Measurements from ENCODE around the gene GPR27.

The GPR27 gene

DNA sequence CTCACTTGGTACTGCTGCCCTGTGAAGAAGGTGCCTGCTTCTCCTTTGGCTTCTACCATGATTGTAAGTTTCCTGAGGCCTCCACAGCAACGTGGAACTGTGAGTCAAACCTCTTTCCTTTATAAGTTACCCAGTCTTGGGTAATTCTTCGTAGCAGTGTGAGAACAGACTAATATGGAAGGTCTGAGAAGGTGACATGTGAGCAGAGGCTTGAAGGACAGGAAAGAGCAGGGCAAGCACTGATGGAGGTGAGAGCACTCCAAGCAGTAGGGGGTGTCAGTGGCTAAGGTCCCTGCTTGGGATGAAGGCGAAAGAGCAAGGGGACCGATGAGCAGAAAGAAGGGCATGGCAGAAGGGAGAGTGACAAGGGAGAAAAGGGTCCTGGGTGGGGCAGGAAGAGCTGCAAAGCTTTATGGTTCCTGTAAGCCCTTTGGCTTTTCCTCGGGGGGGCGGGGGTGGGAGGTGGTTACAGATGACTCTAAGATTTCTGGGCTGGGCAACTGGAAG, 32.0 kb upstream of the GPR27 start:
- H3K27ac ChIP-seq (ENCODE audit: low read depth, low read length) = no peak overlapping the region

GRCh38 chr3:71722693-71723092, 31.0 kb upstream of the GPR27 start:
- H3K4me1 ChIP-seq (ENCODE audit: insufficient read depth, low read length) = peaks cover 17% of the 10 kb centered on the region
- H3K27ac ChIP-seq (ENCODE audit: low read depth, low read length) = no peak overlapping the region
- no peaks in the 10 kb centered on the region for H3K27me3 ChIP-seq (ENCODE audit: control insufficient read depth in 1 of 2, insufficient read depth in 2 of 2, low read length in 2 of 2)
- no peak overlapping the region for H3K9ac ChIP-seq (ENCODE audit: low read length)
- H3K36me3 ChIP-seq (ENCODE audit: insufficient read depth, low read length) = no peaks in the 10 kb centered on the region
- no peaks in the 10 kb centered on the region for H3K9me3 ChIP-seq (ENCODE audit: low read length)
- no peak overlapping the region for H3K4me3 ChIP-seq (ENCODE audit: low read depth in 1 of 2, low read length in 2 of 2)

More for the DNA sequence above, 32.0 kb upstream of the GPR27 start:
- H3K27me3 ChIP-seq (ENCODE audit: control insufficient read depth in 1 of 2, insufficient read depth in 2 of 2, low read length in 2 of 2) = no peaks in the 10 kb centered on the region
- no peaks in the 10 kb centered on the region for H3K9me3 ChIP-seq (ENCODE audit: low read length)
- peaks cover 17% of the 10 kb centered on the region for H3K4me1 ChIP-seq (ENCODE audit: insufficient read depth, low read length)
- H3K4me3 ChIP-seq (ENCODE audit: low read depth in 1 of 2, low read length in 2 of 2) = no peak overlapping the region
- H3K9ac ChIP-seq (ENCODE audit: low read length) = no peak overlapping the region
- no peaks in the 10 kb centered on the region for H3K36me3 ChIP-seq (ENCODE audit: insufficient read depth, low read length)

DNA sequence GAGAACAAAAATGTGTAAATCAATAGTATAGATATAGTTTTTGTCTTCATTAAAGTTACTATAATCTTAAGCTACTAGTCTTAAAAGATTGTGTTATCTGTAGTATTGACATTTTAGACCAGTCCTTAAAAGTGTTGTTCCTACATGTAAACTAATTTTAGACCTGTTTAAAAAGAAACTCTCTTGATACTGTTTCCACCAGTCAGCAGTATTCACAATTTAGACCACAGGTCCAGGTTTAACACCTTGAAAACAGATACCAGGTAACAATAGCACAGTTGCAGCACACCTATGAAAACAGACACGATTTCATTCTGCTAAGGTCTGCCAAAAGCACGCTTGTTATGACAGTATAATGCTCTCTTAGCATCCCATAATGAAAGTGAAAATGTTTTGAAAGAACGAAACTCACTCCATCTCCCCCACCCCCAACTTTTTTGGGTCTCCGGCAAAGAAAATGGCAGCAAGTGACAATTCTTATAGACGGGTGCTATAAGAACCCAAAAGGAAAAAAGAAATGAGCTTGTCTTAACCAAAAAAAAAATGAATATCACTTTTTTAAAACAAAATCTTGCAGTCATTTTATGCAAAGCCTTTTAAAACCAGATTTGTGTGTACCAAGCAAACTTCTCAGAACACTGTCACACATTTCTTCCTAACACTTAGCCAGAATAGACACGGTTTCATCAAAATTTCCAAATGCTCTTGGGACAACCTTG, 30.0 kb upstream of the GPR27 start:
- Histone ChIP-seq H3K4me3 (ENCODE audit: low read depth in 1 of 2, low read length in 2 of 2) (peak overlapping the region in 1 of 2 donors; percentile 86), H3K27ac (ENCODE audit: low read depth, low read length) (no peak overlapping the region), H3K9ac (ENCODE audit: low read length) (peak overlapping the region; percentile 25)

GRCh38 chr3:71724171-71724453, 29.5 kb upstream of the GPR27 start:
- H3K36me3 ChIP-seq (ENCODE audit: insufficient read depth, low read length) = no peaks in the 10 kb centered on the region
- H3K4me1 ChIP-seq (ENCODE audit: insufficient read depth, low read length) = peaks cover 17% of the 10 kb centered on the region
- H3K27ac ChIP-seq (ENCODE audit: low read depth, low read length) = no peak overlapping the region
- no peaks in the 10 kb centered on the region for H3K27me3 ChIP-seq (ENCODE audit: control insufficient read depth in 1 of 2, insufficient read depth in 2 of 2, low read length in 2 of 2)
- peak overlapping the region; percentile 25 for H3K9ac ChIP-seq (ENCODE audit: low read length)
- no peaks in the 10 kb centered on the region for H3K9me3 ChIP-seq (ENCODE audit: low read length)
- H3K4me3 ChIP-seq (ENCODE audit: low read depth in 1 of 2, low read length in 2 of 2) = peak overlapping the region; percentile 75 to 86

More for the DNA sequence above, 30.0 kb upstream of the GPR27 start:
- H3K9me3 ChIP-seq (ENCODE audit: low read length) = no peaks in the 10 kb centered on the region
- H3K4me1 ChIP-seq (ENCODE audit: insufficient read depth, low read length) = peaks cover 17% of the 10 kb centered on the region
- H3K27me3 ChIP-seq (ENCODE audit: control insufficient read depth in 1 of 2, insufficient read depth in 2 of 2, low read length in 2 of 2) = no peaks in the 10 kb centered on the region
- no peaks in the 10 kb centered on the region for H3K36me3 ChIP-seq (ENCODE audit: insufficient read depth, low read length)

GRCh38 chr3:71724584-71725270, 28.9 kb upstream of the GPR27 start:
- peaks cover 18% of the 10 kb centered on the region for H3K4me1 ChIP-seq (ENCODE audit: insufficient read depth, low read length)
- H3K4me3 ChIP-seq (ENCODE audit: low read depth in 1 of 2, low read length in 2 of 2) = peak overlapping the region; percentile 75 to 86
- H3K9ac ChIP-seq (ENCODE audit: low read length) = peak overlapping the region; percentile 25
- no peaks in the 10 kb centered on the region for H3K36me3 ChIP-seq (ENCODE audit: insufficient read depth, low read length)
- no peaks in the 10 kb centered on the region for H3K27me3 ChIP-seq (ENCODE audit: control insufficient read depth in 1 of 2, insufficient read depth in 2 of 2, low read length in 2 of 2)
- H3K27ac ChIP-seq (ENCODE audit: low read depth, low read length) = peak overlapping the region; percentile 54
- H3K9me3 ChIP-seq (ENCODE audit: low read length) = no peaks in the 10 kb centered on the region

DNA sequence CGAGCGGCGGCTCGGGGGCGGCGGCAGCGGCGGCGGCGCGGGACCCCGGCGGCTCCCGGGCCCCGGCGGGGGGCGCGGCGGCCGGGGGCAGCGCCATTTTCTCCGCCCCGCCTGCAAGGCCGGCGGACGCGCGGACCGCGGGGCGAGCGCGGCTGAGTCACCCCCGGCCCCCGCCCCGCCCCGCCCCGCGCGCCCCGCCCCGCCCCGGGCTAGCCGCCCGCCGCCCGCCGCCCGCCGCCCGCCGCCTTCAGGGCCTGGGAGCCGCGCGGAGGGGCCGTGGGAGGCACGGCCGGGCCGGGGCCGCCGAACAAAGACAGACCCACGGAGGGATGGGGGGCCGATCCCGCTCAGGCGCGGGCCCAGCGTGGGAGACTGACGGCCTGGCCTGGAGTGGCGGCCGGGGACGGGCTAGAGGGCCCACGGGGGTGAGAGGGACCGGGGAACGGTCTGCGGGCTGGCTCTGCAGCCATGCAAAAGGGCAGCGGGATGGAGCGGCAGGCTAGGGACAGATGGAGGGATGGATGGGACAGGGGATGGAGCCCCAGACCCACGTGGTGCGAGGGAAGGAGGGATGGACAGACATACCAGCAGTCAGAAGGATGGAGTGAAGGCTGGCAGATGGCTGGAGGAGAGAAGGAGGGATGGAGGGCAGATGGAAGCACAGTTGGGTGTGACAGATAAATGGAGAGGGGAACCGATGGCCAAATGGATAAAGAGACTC, 28.2 kb upstream of the GPR27 start, which contains the start of gene EIF4E3:
Gene EIF4E3 (minus strand): TSS at position 132 of the 721 bp plus-strand sequence. CDS start 35 bp downstream, at position 97.
- Histone ChIP-seq H3K9ac (ENCODE audit: low read length) (peak within 1 kb of the TSS; percentile 65), H3K36me3 (ENCODE audit: insufficient read depth, low read length) (no peaks in the 10 kb centered on the region), H3K27ac (ENCODE audit: low read depth, low read length) (peak within 1 kb of the TSS; percentile 54), H3K4me3 (ENCODE audit: low read depth in 1 of 2, low read length in 2 of 2) (peak within 1 kb of the TSS; percentile 75 to 86), H3K27me3 (ENCODE audit: control insufficient read depth in 1 of 2, insufficient read depth in 2 of 2, low read length in 2 of 2) (no peaks in the 10 kb centered on the region), H3K9me3 (ENCODE audit: low read length) (no peaks in the 10 kb centered on the region), H3K4me1 (ENCODE audit: insufficient read depth, low read length) (peaks cover 22% of the 10 kb centered on the region)

GRCh38 chr3:71726146-71726545, 27.5 kb upstream of the GPR27 start:
- H3K27ac ChIP-seq (ENCODE audit: low read depth, low read length) = no peak overlapping the region
- peak overlapping the region in 1 of 2 donors; percentile 67 for H3K4me3 ChIP-seq (ENCODE audit: low read depth in 1 of 2, low read length in 2 of 2)
- no peaks in the 10 kb centered on the region for H3K36me3 ChIP-seq (ENCODE audit: insufficient read depth, low read length)
- no peaks in the 10 kb centered on the region for H3K27me3 ChIP-seq (ENCODE audit: control insufficient read depth in 1 of 2, insufficient read depth in 2 of 2, low read length in 2 of 2)
- peak overlapping the region; percentile 65 for H3K9ac ChIP-seq (ENCODE audit: low read length)
- no peaks in the 10 kb centered on the region for H3K9me3 ChIP-seq (ENCODE audit: low read length)
- peaks cover 22% of the 10 kb centered on the region for H3K4me1 ChIP-seq (ENCODE audit: insufficient read depth, low read length)

DNA sequence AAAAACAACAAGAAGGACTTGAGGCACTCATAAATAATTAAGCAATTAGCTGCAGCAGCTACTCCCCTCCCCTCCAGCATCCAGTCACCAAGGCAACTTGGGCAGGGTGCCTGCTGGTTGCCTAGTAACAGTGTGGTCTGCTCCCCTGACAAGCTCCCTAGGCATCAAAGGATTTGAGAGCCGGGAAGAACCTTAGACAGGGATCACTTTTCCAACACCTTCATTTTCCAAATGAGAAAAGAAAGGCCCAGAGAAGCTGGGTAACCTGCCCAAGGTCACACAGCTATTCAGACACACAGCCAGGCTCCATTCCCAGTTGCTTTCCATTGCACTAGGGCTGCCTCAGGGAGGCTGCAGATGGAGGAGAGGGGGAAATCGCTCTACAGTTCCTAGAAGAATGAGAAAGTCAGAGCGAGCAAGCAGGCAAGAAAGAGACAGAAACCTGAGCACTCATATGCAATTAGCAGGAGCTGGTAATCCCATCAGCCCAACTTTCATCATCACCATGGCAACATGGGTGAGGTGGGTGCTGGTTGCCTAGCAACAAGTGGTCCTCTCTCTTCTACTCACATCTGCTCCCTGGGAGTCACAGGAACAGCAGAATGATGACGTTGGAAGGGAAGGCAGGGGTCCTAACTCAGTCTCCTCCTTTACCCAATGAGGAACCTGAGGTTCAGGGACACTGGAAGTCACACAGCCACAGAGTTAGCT, 24.9 kb upstream of the GPR27 start:
- Histone ChIP-seq H3K9ac (ENCODE audit: low read length) (no peak overlapping the region), H3K4me3 (ENCODE audit: low read depth in 1 of 2, low read length in 2 of 2) (no peak overlapping the region), H3K4me1 (ENCODE audit: insufficient read depth, low read length) (peaks cover 17% of the 10 kb centered on the region), H3K36me3 (ENCODE audit: insufficient read depth, low read length) (no peaks in the 10 kb centered on the region), H3K9me3 (ENCODE audit: low read length) (no peaks in the 10 kb centered on the region), H3K27ac (ENCODE audit: low read depth, low read length) (no peak overlapping the region), H3K27me3 (ENCODE audit: control insufficient read depth in 1 of 2, insufficient read depth in 2 of 2, low read length in 2 of 2) (no peaks in the 10 kb centered on the region)

DNA sequence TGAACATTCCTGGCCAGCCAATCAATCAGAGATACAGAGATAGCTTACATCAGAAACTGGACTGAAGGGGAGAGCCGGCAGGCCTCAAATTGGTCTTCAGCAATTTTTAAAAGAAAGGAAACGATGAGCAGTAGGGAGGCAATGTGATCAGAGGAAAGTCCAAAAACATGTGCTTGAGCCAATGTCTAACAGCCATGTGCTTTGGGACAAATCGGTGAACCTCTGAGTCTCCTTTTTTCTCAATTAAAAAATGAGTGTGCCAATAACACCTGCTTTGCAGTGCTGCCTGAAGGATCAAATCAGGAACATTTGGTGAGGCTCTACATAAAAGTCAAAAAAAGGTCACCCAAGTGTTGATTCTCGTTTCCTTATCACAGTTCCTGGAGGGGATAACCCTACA, 21.0 kb upstream of the GPR27 start:
- H3K27me3 ChIP-seq (ENCODE audit: control insufficient read depth in 1 of 2, insufficient read depth in 2 of 2, low read length in 2 of 2) = no peaks in the 10 kb centered on the region
- H3K4me3 ChIP-seq (ENCODE audit: low read depth in 1 of 2, low read length in 2 of 2) = no peak overlapping the region
- no peaks in the 10 kb centered on the region for H3K36me3 ChIP-seq (ENCODE audit: insufficient read depth, low read length)
- peaks cover 5% of the 10 kb centered on the region for H3K4me1 ChIP-seq (ENCODE audit: insufficient read depth, low read length)
- H3K27ac ChIP-seq (ENCODE audit: low read depth, low read length) = no peak overlapping the region
- no peaks in the 10 kb centered on the region for H3K9me3 ChIP-seq (ENCODE audit: low read length)
- no peak overlapping the region for H3K9ac ChIP-seq (ENCODE audit: low read length)

GRCh38 chr3:71733319-71733718, 20.3 kb upstream of the GPR27 start:
- H3K9ac ChIP-seq (ENCODE audit: low read length) = no peak overlapping the region
- no peak overlapping the region for H3K27ac ChIP-seq (ENCODE audit: low read depth, low read length)
- peaks cover 5% of the 10 kb centered on the region for H3K4me1 ChIP-seq (ENCODE audit: insufficient read depth, low read length)
- H3K36me3 ChIP-seq (ENCODE audit: insufficient read depth, low read length) = no peaks in the 10 kb centered on the region
- no peaks in the 10 kb centered on the region for H3K9me3 ChIP-seq (ENCODE audit: low read length)
- no peak overlapping the region for H3K4me3 ChIP-seq (ENCODE audit: low read depth in 1 of 2, low read length in 2 of 2)
- H3K27me3 ChIP-seq (ENCODE audit: control insufficient read depth in 1 of 2, insufficient read depth in 2 of 2, low read length in 2 of 2) = no peaks in the 10 kb centered on the region

GRCh38 chr3:71734881-71735280, 18.8 kb upstream of the GPR27 start:
- no peak overlapping the region for H3K4me3 ChIP-seq (ENCODE audit: low read depth in 1 of 2, low read length in 2 of 2)
- H3K9ac ChIP-seq (ENCODE audit: low read length) = no peak overlapping the region
- H3K4me1 ChIP-seq (ENCODE audit: insufficient read depth, low read length) = peaks cover 3% of the 10 kb centered on the region
- no peaks in the 10 kb centered on the region for H3K27me3 ChIP-seq (ENCODE audit: control insufficient read depth in 1 of 2, insufficient read depth in 2 of 2, low read length in 2 of 2)
- no peak overlapping the region for H3K27ac ChIP-seq (ENCODE audit: low read depth, low read length)
- no peaks in the 10 kb centered on the region for H3K9me3 ChIP-seq (ENCODE audit: low read length)
- no peaks in the 10 kb centered on the region for H3K36me3 ChIP-seq (ENCODE audit: insufficient read depth, low read length)
